Measurements from ENCODE around the gene CDH15.
A peak's percentile ranks its signal among the peaks of the same experiment; 100 is the strongest.
"Not testable (repeated sequence)": the region's sequence is repeated elsewhere in the genome, so short reads cannot be mapped to it uniquely, and the experiment has no call there.

The CDH15 gene

DNA sequence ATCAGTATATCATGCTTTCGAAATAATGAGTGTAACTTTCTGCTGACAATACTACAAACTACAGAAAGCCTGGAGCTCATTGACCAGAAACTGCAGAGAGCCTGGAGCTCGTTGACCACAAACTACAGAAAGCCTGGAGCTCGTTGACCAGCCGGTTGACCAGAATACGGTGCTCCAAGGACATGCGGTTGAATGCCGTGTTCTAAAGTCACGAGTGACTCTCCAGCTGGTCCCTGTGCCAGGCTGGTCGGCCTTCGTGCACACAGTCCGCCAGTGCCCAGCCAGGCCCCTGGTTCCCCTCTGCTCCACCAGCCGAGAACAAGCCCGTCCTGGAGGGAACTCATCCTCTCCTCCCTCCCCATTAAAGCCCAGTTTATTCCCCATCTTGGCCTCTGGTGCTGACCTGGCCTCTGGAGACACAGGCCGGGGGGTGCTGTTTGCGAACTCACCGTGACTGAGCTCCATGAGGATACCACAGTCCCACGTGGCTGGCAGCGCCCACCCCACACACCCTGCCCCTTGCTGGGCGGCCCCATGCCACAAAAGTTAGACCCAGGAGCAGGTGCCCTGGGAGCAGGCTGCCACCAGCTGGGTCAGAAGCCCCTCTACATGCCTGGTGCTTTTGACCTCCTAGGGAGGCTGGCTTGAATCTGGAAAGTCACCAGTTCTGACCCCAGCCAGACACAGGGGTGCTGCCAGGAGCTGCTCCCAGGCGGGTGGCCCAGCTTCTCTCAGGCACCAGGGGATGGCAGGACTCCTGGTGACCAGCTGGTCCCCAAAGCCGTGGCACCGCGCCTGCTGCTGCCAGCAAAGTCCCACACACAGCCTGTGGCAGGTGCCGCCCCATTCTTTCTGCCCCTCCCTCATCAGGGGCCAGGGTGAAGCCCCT, 15.5 kb upstream of the CDH15 start:
- no peak for DNase-seq (ENCODE audit: low read depth in 2 of 2)

DNA sequence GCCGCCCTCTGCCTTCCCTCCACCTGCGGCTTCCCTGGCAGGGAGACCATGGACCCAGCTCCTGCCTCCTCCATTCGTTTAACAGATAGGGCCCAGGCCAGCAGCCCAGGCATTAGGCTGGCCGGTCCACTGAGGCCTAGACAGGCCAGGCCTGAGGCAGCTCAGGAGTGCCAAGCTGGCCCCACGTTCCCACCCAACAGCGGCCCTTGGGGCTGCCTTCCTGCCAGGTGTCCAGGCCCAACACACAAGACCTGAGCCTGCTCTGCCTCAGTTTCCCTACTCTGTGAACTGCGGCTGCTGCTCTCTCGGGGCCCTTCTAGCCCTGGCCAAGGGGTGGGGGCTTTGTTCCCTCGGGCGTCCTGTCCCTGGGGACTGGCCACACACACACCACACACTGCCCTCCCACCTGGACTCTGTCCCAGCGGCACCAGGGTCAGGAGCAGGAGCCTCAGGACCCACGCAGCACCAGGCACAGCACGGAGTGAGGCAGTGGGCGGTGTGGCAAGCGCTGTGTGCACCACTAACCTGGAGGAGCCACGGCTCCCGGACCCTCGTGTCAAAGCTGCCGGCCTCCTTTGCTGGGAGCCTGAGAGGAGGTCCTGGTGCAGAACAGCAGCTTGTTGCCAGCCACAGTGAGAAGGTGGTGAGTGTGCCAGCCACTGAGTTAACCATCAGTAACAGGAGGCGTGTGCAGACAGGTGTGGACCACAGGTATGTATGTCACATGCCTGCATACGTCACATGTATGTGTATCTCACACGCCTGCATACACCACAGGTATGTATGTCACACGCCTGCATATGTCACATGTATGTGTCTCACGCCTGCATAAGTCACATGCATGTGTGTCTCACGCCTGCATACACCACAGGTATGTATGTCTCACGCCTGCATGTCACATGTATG, 14.6 kb upstream of the CDH15 start:
- DNase-seq (ENCODE audit: low read depth in 2 of 2), result no peak

- no peak for DNase-seq (ENCODE audit: low read depth in 2 of 2)
Observed at GRCh38 chr16:89157778-89158177, 13.8 kb upstream of the CDH15 start.

DNA sequence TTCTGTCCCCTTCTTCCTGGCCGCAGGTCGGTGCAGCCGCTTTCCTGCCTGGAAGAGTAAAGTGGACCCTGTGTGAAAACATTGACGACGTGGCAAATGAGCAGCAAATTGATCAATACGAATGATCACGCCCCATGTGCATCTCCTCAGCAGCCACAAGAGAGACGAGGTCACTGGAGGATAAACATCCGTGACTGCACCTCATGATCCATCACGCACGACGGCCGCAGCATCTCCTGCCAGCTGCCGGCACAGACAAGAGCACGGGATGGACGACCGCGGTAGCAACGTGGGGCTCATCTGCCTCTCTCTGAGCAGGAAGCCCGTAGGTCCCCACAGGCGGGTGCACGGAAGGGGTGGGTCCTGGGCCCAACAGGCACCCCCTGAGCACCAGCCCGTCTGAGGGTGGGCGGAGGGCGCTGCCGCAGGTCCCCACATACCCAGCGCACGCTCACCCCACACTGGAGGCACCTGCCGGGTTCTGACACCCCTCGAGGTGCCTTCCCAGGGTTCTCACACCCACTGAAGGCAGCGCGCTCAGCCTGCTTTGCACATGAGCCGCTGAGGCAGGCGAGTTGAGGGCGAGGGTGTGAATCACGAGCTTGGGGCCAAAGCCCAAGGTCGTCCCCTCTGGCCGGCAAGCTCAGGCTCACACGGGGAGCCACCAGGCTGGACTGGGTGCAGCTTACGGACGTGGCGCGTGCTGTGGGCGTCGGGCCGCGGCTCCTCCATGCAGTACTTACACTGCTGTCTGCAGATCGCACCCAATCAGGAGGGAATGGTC, 12.3 kb upstream of the CDH15 start:
- DNase-seq (ENCODE audit: low read depth in 2 of 2), result no peak

DNA sequence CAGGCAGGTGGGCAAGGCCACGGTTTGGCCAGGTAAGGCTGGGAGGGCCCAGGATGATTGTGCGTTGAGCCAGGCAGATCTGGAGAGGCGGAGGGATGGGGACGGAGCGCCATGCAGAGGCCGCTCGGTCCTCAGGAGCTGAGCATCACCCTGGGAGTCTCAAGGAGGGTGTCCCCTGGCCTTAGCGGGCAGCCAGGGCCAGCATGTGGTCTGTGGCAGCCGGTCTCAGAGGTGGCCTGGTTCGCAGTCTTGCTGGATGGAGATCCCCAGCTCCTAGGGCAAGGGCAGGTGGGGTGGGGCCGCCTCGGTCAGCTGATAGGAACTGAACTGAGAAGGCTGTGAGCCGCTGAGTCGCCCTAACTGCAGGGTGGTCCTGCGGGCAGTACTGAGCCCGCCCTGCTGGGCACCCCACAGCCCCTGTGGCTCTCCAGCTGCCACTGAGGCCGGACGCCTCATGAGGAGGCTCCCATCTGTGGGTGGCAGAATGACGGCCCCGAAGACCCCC, 11.6 kb upstream of the CDH15 start:
- DNase-seq (ENCODE audit: low read depth in 2 of 2), result no peak

- no peak for DNase-seq (ENCODE audit: low read depth in 2 of 2)
Observed at GRCh38 chr16:89160977-89161701, 10.4 kb upstream of the CDH15 start.

- DNase-seq (ENCODE audit: low read depth in 2 of 2), result no peak
Observed at GRCh38 chr16:89161763-89162713, 9.5 kb upstream of the CDH15 start.

DNA sequence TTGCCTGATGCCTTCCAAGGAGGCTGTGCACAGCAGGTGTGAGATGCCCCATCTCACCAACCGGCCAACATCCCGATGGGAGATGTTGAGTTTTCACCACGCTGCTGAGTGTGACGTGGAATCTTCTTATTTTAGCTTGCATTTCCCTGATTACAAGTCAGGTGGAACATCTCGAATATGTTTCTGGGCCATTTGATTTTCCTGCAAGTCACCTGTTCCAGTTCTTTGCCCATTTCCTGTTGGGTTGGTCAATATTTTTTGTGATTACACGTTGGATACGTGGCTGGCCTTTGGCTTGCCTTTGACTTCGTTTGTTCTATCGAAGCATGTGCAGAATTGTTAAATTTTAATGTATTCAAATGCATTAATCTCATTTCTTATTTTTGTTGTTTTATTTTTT, 8.3 kb upstream of the CDH15 start:
- DNase-seq (ENCODE audit: low read depth in 2 of 2), result no peak

GRCh38 chr16:89164436-89164835, 7.1 kb upstream of the CDH15 start:
- DNase-seq (ENCODE audit: low read depth in 2 of 2), result no peak

DNA sequence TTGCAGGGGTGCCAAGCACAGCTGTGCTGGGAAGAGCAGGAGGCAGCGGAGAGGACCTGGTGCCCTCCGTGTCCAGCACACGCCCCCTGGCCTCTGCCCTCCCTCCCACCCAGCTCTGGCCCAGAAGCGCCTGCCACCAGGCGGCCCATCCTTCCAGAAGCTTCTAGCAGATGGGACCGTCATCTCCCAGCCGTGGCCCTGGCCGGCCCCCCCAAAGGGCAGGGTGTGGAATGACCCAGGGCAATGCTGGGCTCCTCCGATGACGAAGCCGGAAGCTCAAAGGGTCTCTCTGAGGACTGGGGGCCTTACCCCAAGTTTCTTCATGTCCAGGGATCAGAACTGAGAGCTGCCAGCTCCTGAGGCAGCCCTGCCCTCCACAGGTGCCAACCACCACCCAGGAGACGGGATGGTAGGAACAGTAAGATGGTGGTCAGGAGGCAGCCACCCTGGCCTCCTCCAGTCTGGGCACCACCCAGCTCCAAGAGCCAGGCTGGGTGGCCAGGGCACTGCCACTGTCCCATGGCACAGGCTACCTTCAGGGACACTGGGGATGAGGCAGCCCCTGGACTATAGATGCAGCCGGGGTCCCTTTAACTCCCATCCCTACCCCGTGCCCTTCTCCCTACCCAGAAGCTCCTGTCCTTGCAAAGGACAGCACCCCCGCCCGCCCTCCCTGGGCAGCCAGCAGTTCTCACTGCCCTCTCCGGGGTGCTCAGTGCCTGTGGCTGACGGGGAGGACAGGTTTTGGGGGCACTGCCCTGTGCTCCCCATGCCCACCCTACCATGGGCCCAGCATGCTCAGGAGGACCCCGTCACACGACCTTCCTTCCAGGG, 6.5 kb upstream of the CDH15 start:
- no peak for DNase-seq (ENCODE audit: low read depth in 2 of 2)

GRCh38 chr16:89165681-89165979, 5.9 kb upstream of the CDH15 start:
- not testable (repeated sequence) for DNase-seq (ENCODE audit: low read depth in 2 of 2)

- DNase-seq (ENCODE audit: low read depth in 2 of 2), result no peak
Observed at GRCh38 chr16:89166696-89167424, 4.7 kb upstream of the CDH15 start.

DNA sequence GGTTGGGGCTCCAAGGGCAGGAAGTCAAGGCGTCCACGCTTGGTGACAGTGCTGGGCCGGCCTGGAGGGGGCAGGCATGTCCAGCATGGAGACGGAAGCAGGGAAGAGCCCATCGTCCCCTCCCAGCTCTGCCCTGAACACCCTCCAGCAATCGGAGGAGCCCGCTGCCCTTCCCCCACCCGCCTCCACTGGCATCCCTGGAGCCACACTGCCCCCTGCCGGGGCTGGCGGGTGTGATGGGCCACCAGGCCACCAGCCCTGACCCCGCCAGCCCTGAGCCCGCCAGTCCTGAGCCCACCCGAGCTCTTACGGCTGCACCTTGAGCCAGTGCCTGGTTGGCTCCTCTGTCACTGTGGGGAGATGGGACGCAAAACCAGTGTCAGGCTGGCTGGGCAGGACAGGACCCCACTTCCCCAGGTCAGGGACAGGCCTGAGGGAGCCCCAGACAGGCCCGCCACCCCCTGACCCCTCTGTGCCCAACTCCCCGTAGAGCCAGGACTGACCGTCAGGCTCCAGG, 4.1 kb upstream of the CDH15 start:
- peak; percentile 86 to 89 for DNase-seq (ENCODE audit: low read depth in 2 of 2)

DNA sequence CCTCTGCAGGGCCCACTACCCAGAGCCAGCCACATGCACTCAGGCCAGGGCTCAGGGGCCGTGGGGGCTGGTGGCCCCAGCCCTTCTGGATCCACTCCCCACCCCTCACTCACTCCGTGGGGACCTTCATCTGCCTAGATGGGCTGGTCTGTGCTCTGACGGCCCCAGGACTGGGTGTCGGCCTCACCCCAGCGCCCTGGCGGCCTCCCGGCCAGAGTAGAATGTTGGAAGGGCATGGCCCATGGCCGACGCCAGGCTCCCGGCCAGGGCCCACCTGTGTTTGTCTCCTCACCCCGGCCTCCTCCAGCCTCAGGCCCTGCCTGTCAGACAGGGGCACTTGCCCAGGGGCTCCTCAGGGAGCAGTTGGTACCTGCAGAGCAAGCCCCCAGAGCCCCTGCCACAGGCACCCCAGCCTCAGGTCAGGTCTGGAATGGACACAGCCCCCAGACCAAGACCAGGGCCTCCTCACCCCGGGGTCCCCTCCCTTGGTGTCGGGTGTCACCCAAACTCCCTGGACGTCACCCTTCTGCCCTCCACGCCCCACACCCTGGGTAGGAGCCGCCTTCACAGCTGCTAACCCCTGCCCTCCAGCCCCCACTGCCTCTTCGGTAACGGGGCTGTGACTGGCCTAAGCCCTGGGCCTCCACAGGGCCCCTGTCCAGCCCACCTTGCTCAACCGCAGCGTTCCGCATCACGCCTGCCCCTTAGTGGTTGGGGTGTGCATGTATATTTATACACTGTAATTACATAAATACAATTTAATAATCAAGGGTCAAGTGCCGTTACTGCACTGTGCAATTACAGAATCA, 3.0 kb upstream of the CDH15 start:
- no peak for DNase-seq (ENCODE audit: low read depth in 2 of 2)

DNA sequence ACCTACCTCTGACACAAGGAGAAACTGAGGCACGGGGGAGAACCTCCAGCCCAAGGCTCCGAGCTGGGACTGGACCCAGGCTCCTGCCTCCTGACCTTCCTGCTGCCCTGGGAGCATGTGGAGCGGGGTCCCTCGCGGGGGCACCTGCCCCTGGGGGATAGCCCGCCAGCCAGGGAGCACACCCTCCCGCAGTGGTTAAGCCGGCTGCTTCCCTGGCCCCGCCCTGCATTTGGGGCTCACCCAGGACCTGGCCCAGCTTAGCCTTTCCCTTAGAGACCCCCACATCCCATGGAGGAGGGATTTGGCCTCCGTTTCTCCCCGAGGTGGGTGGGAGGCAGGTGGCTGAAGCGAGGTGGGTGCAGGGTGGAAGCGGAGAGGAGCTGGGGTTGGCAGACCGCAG, 1.8 kb upstream of the CDH15 start:
- DNase-seq (ENCODE audit: low read depth in 2 of 2), result no peak

GRCh38 chr16:89170346-89171215, 967 bp upstream of the CDH15 start:
- no peak for DNase-seq (ENCODE audit: low read depth in 2 of 2)

- DNase-seq (ENCODE audit: low read depth in 2 of 2), result no peak
Observed at GRCh38 chr16:89172171-89172527, 601 bp downstream of the CDH15 start.

Measured in activated CD4-positive, alpha-beta T cell treated with anti-CD3 and anti-CD28 coated beads for 24 hours (primary cell).